Heart left ventricle (tissue), 13 donors: Measurements from ENCODE around the gene NDUFS3.

ENCODE experiments used
- CTCF ChIP-seq, 12 donors: fragments of 200-600 bp; sonication (generic) in 4 of 12; IDR thresholded peaks; one replicate each; pipeline versions ENCODE4 v1.5.0 to v1.8.0; 2018 to 2022; ENCODE audit warnings: antibody characterized with exemption in 12 of 12, mild to moderate bottlenecking in 5 of 12
- POLR2A ChIP-seq, 2 donors: fragments of 450-650 bp; IDR thresholded peaks; one replicate each; pipeline ENCODE4 v1.6.1; 2017; ENCODE audit warnings: antibody characterized with exemption in 2 of 2, mild to moderate bottlenecking in 2 of 2, moderate library complexity in 2 of 2
- donor health status: ischemic (EF 13 %, LVEDD 7.1; RV severe dilation, severe dysfunction).
- donor health status: DM: no; HTN: yes; CAD: no.
- donor health status: DM: no; HTN: no; CAD: no.
- donor health status: ischemic (EF 25% LVEDD 6.9; RV normal size, moderate dysfunction).
- donor health status: ischemic (EF 25% LVEDD 5.7; RV mildly dilated, moderate dysfunction).
- donor health status: ischemic (EF 35%, LVEDD 5.7; RV mildly dilated, moderate dysfunction).
- donor health status: nonischemic (EF 11% LVEDD 7.7; RV severe dilation, severe dysfunction).
- donor health status: DM: yes; HTN: yes; CAD: no.
- donor health status: PGD.
- donor health status: ischemic (EF 29% LVEDD 5.4; RV normal size, mild dysfunction).
- donor health status: nonischemic (EF 23%, LVEDD 6.1; RV moderate dilation, normal function).

- TF ChIP-seq CTCF (IDR thresholded peaks at IDR 0.05) (no peak), POLR2A (IDR thresholded peaks at IDR 0.05) (no peak)
Measured at GRCh38 chr11:47591764-47592163, 12.9 kb downstream of the NDUFS3 start.
